ENCODE measurements around the gene APP.

APP gene

GRCh38 chr21:25967901-25968438, 202.6 kb downstream of the APP start:
- DNase-seq (ENCODE audit: insufficient read length, low spot score) (no peak), FAIRE-seq (no peak)
- no peak for TF ChIP-seq PAX5 (IDR thresholded peaks at IDR 0.05; ENCODE audit: insufficient read depth, low read length, severe bottlenecking)
- TF ChIP-seq POLR2A (IDR thresholded peaks at IDR 0.05; ENCODE audit: low read depth, low read length): no peak
- TF ChIP-seq SPI1 (IDR thresholded peaks at IDR 0.05; ENCODE audit: low read depth, low read length): no peak
- TF ChIP-seq TAF1 (IDR thresholded peaks at IDR 0.05; ENCODE audit: low read depth, low read length): no peak
- no peak for TF ChIP-seq POU2F2 (IDR thresholded peaks at IDR 0.05; ENCODE audit: low read depth, low read length)
- no peak for TF ChIP-seq POLR2AphosphoS5 (IDR thresholded peaks at IDR 0.05; ENCODE audit: low read depth, low read length)

- peak; percentile 31 for FAIRE-seq
- peak; percentile 3 for DNase-seq (ENCODE audit: insufficient read length, low spot score)
- TF ChIP-seq PAX5 (IDR thresholded peaks at IDR 0.05; ENCODE audit: insufficient read depth, low read length, severe bottlenecking): no peak
- TF ChIP-seq POLR2A (IDR thresholded peaks at IDR 0.05; ENCODE audit: low read depth, low read length): no peak
- no peak for TF ChIP-seq POU2F2 (IDR thresholded peaks at IDR 0.05; ENCODE audit: low read depth, low read length)
- no peak for TF ChIP-seq POLR2AphosphoS5 (IDR thresholded peaks at IDR 0.05; ENCODE audit: low read depth, low read length)
- TF ChIP-seq TAF1 (IDR thresholded peaks at IDR 0.05; ENCODE audit: low read depth, low read length): no peak
- peak; percentile 74 for TF ChIP-seq SPI1 (IDR thresholded peaks at IDR 0.05; ENCODE audit: low read depth, low read length)
Observed at GRCh38 chr21:25967181-25967900, 203.2 kb downstream of the APP start.

- TF ChIP-seq POLR2AphosphoS5 (IDR thresholded peaks at IDR 0.05; ENCODE audit: low read depth, low read length) (no peak), SPI1 (IDR thresholded peaks at IDR 0.05; ENCODE audit: low read depth, low read length) (no peak), POLR2A (IDR thresholded peaks at IDR 0.05; ENCODE audit: low read depth, low read length) (no peak), PAX5 (IDR thresholded peaks at IDR 0.05; ENCODE audit: insufficient read depth, low read length, severe bottlenecking) (no peak), TAF1 (IDR thresholded peaks at IDR 0.05; ENCODE audit: low read depth, low read length) (no peak), POU2F2 (IDR thresholded peaks at IDR 0.05; ENCODE audit: low read depth, low read length) (no peak)
- FAIRE-seq (no peak), DNase-seq (ENCODE audit: insufficient read length, low spot score) (no peak)
Observed at GRCh38 chr21:25965951-25966707, 204.4 kb downstream of the APP start.

GRCh38 chr21:25964926-25965325, 205.6 kb downstream of the APP start:
- FAIRE-seq: no peak
- no peak for DNase-seq (ENCODE audit: insufficient read length, low spot score)
- TF ChIP-seq POLR2AphosphoS5 (IDR thresholded peaks at IDR 0.05; ENCODE audit: low read depth, low read length) (no peak), SPI1 (IDR thresholded peaks at IDR 0.05; ENCODE audit: low read depth, low read length) (no peak), PAX5 (IDR thresholded peaks at IDR 0.05; ENCODE audit: insufficient read depth, low read length, severe bottlenecking) (no peak), POU2F2 (IDR thresholded peaks at IDR 0.05; ENCODE audit: low read depth, low read length) (no peak), POLR2A (IDR thresholded peaks at IDR 0.05; ENCODE audit: low read depth, low read length) (no peak), TAF1 (IDR thresholded peaks at IDR 0.05; ENCODE audit: low read depth, low read length) (no peak)

GRCh38 chr21:25964015-25964414, 206.6 kb downstream of the APP start:
- FAIRE-seq: no peak
- TF ChIP-seq POU2F2 (IDR thresholded peaks at IDR 0.05; ENCODE audit: low read depth, low read length): no peak
- no peak for TF ChIP-seq POLR2A (IDR thresholded peaks at IDR 0.05; ENCODE audit: low read depth, low read length)
- no peak for TF ChIP-seq PAX5 (IDR thresholded peaks at IDR 0.05; ENCODE audit: insufficient read depth, low read length, severe bottlenecking)
- no peak for TF ChIP-seq TAF1 (IDR thresholded peaks at IDR 0.05; ENCODE audit: low read depth, low read length)
- no peak for TF ChIP-seq SPI1 (IDR thresholded peaks at IDR 0.05; ENCODE audit: low read depth, low read length)
- TF ChIP-seq POLR2AphosphoS5 (IDR thresholded peaks at IDR 0.05; ENCODE audit: low read depth, low read length): no peak
- DNase-seq (ENCODE audit: insufficient read length, low spot score): no peak

GRCh38 chr21:25963181-25963580, 207.4 kb downstream of the APP start:
- no peak for TF ChIP-seq POLR2A (IDR thresholded peaks at IDR 0.05; ENCODE audit: low read depth, low read length)
- no peak for TF ChIP-seq POLR2AphosphoS5 (IDR thresholded peaks at IDR 0.05; ENCODE audit: low read depth, low read length)
- no peak for TF ChIP-seq SPI1 (IDR thresholded peaks at IDR 0.05; ENCODE audit: low read depth, low read length)
- no peak for TF ChIP-seq POU2F2 (IDR thresholded peaks at IDR 0.05; ENCODE audit: low read depth, low read length)
- no peak for TF ChIP-seq PAX5 (IDR thresholded peaks at IDR 0.05; ENCODE audit: insufficient read depth, low read length, severe bottlenecking)
- no peak for TF ChIP-seq TAF1 (IDR thresholded peaks at IDR 0.05; ENCODE audit: low read depth, low read length)
- FAIRE-seq (no peak), DNase-seq (ENCODE audit: insufficient read length, low spot score) (no peak)

GRCh38 chr21:25961042-25961441, 209.5 kb downstream of the APP start:
- FAIRE-seq: no peak
- no peak for DNase-seq (ENCODE audit: insufficient read length, low spot score)
- no peak for TF ChIP-seq POLR2A (IDR thresholded peaks at IDR 0.05; ENCODE audit: low read depth, low read length)
- TF ChIP-seq TAF1 (IDR thresholded peaks at IDR 0.05; ENCODE audit: low read depth, low read length): no peak
- TF ChIP-seq POU2F2 (IDR thresholded peaks at IDR 0.05; ENCODE audit: low read depth, low read length): no peak
- TF ChIP-seq SPI1 (IDR thresholded peaks at IDR 0.05; ENCODE audit: low read depth, low read length): no peak
- TF ChIP-seq POLR2AphosphoS5 (IDR thresholded peaks at IDR 0.05; ENCODE audit: low read depth, low read length): no peak
- no peak for TF ChIP-seq PAX5 (IDR thresholded peaks at IDR 0.05; ENCODE audit: insufficient read depth, low read length, severe bottlenecking)

GRCh38 chr21:25960402-25960801, 210.2 kb downstream of the APP start:
- FAIRE-seq (no peak), DNase-seq (ENCODE audit: insufficient read length, low spot score) (no peak)
- TF ChIP-seq POU2F2 (IDR thresholded peaks at IDR 0.05; ENCODE audit: low read depth, low read length) (no peak), PAX5 (IDR thresholded peaks at IDR 0.05; ENCODE audit: insufficient read depth, low read length, severe bottlenecking) (no peak), POLR2AphosphoS5 (IDR thresholded peaks at IDR 0.05; ENCODE audit: low read depth, low read length) (no peak), TAF1 (IDR thresholded peaks at IDR 0.05; ENCODE audit: low read depth, low read length) (no peak), POLR2A (IDR thresholded peaks at IDR 0.05; ENCODE audit: low read depth, low read length) (no peak), SPI1 (IDR thresholded peaks at IDR 0.05; ENCODE audit: low read depth, low read length) (no peak)

GRCh38 chr21:25959799-25960198, 210.8 kb downstream of the APP start:
- FAIRE-seq (no peak), DNase-seq (ENCODE audit: insufficient read length, low spot score) (no peak)
- TF ChIP-seq POLR2A (IDR thresholded peaks at IDR 0.05; ENCODE audit: low read depth, low read length): no peak
- no peak for TF ChIP-seq SPI1 (IDR thresholded peaks at IDR 0.05; ENCODE audit: low read depth, low read length)
- TF ChIP-seq POU2F2 (IDR thresholded peaks at IDR 0.05; ENCODE audit: low read depth, low read length): no peak
- no peak for TF ChIP-seq PAX5 (IDR thresholded peaks at IDR 0.05; ENCODE audit: insufficient read depth, low read length, severe bottlenecking)
- TF ChIP-seq TAF1 (IDR thresholded peaks at IDR 0.05; ENCODE audit: low read depth, low read length): no peak
- no peak for TF ChIP-seq POLR2AphosphoS5 (IDR thresholded peaks at IDR 0.05; ENCODE audit: low read depth, low read length)

Data from GM12891 (cell line).